ENCODE results near the gene MATR3.
"Not testable (repeated sequence)": the region's sequence is repeated elsewhere in the genome, so short reads cannot be mapped to it uniquely, and the experiment has no call there.

- not testable (repeated sequence) for TF ChIP-seq POLR2AphosphoS5, CTCF, EP300 (IDR thresholded peaks at IDR 0.05)
Measured at GRCh38 chr5:139270718-139271117, 22.8 kb upstream of the MATR3 start.
